ENCODE measurements around the gene FBXW2. TPM values are rescaled to one million over a fixed set of nuclear protein-coding genes. Genes with fewer than 3 reads are reported as not detected.

Gene FBXW2
- polyA plus RNA-seq, 1 of the 3 experiments (the other 2 are of a cell fraction), result 40.1 TPM

- no peak for DNase-seq
- Histone ChIP-seq H3K9me2 (no peaks in the 10 kb centered on the region), H3F3A (replicated peaks; ENCODE audit: insufficient read depth) (peaks cover 8% of the 10 kb centered on the region), H3K4me2 (no peak overlapping the region), H2AFZ (ENCODE audit: low read depth) (no peak overlapping the region), H4K20me1 (ENCODE audit: insufficient read depth) (no peaks in the 10 kb centered on the region), H3K4me3 (ENCODE audit: low read depth in 2 of 2, low read length in 1 of 2) (no peak overlapping the region), H3K27ac (ENCODE audit: low read depth in 2 of 2, low read length in 1 of 2) (no peak overlapping the region), H3K36me3 (replicated peaks in 1 of 2; ENCODE audit: control insufficient read depth in 1 of 2, insufficient read depth in 2 of 2, low read length in 1 of 2) (no peaks in the 10 kb centered on the region), H3K9ac (no peak overlapping the region), H3K9me3 (no peaks in the 10 kb centered on the region), H3K27me3 (ENCODE audit: insufficient read depth) (no peaks in the 10 kb centered on the region), H3K4me1 (ENCODE audit: control insufficient read depth in 1 of 2, insufficient read depth in 2 of 2, low read depth in 1 of 2, low read length in 1 of 2) (peaks cover 2 to 4% of the 10 kb centered on the region in 2 experiments; a peak in 2 of 4 replicates), H3K79me2 (ENCODE audit: insufficient read depth) (no peaks in the 10 kb centered on the region)
- POLR2A ChIA-PET, result no interaction called here
- TF ChIP-seq, protein P1, sequence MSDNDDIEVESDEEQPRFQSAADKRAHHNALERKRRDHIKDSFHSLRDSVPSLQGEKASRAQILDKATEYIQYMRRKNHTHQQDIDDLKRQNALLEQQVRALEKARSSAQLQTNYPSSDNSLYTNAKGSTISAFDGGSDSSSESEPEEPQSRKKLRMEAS (IDR thresholded peaks at IDR 0.05; ENCODE audit: low read depth), result no peak
- TF ChIP-seq YY1 (IDR thresholded peaks at IDR 0.05; ENCODE audit: low read depth) (no peak), NFIC (IDR thresholded peaks at IDR 0.05; ENCODE audit: borderline replicate concordance) (no peak), USF1 (IDR thresholded peaks at IDR 0.05; ENCODE audit: borderline replicate concordance, low read depth) (no peak), TAF1 (IDR thresholded peaks at IDR 0.05; ENCODE audit: borderline replicate concordance, low read depth, low read length) (no peak), NRF1 (IDR thresholded peaks at IDR 0.05; ENCODE audit: low read depth, low read length) (no peak), ZBTB33 (IDR thresholded peaks at IDR 0.05; ENCODE audit: borderline replicate concordance, low read depth) (no peak)
- CTCF ChIA-PET, result no interaction called here
- WGBS (ENCODE audit: low lambda C conversion rate), result 93% methylated on average over 3 of the region's 4 CpGs
These were observed 72.8 kb downstream of the FBXW2 start for GRCh38 chr9:120720404-120720803.

DNA sequence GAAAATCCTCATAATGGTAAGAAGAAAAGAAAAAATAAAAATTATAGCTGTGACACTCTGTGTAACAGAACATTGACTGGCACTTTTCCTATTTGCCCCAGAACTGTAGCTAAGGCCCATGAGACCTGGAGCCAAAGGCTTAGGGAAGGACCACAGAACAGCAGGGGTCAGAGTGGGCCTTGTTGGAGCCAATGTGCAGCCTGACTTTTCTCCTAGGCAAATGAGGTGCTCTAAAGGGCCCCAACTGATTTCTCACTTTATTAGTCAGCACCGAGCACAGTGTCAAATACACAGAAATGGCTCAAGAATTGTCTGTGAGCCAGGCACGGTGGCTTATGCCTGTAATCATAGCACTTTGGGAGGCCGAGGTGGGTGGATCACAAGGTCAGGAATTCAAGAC lies 74.9 kb downstream of the FBXW2 start:
- no peak overlapping the region for H3K4me3 ChIP-seq (ENCODE audit: low read depth in 2 of 2, low read length in 1 of 2)
- no peak overlapping the region for H3K4me2 ChIP-seq
- 67% methylated on average over 3 of the region's 3 CpGs for WGBS (ENCODE audit: low lambda C conversion rate)
- no peak for DNase-seq
- CTCF ChIA-PET, result interaction anchor here (1.2 to 2.0 kb wide), 2 partner anchors 98 to 187 kb away, joined by 3 to 8 read pairs; no protein-coding TSS in a partner anchor
- no peaks in the 10 kb centered on the region for H4K20me1 ChIP-seq (ENCODE audit: insufficient read depth)
- no peaks in the 10 kb centered on the region for H3K36me3 ChIP-seq (replicated peaks in 1 of 2; ENCODE audit: control insufficient read depth in 1 of 2, insufficient read depth in 2 of 2, low read length in 1 of 2)
- H3K79me2 ChIP-seq (ENCODE audit: insufficient read depth), result peaks cover 5% of the 10 kb centered on the region
- POLR2A ChIA-PET, result no interaction called here
- H3K27ac ChIP-seq (ENCODE audit: low read depth in 2 of 2, low read length in 1 of 2), result no peak overlapping the region
- H3K27me3 ChIP-seq (ENCODE audit: insufficient read depth), result no peaks in the 10 kb centered on the region
- peaks cover 7 to 11% of the 10 kb centered on the region in 2 experiments; a peak in 2 of 4 replicates for H3K4me1 ChIP-seq (ENCODE audit: control insufficient read depth in 1 of 2, insufficient read depth in 2 of 2, low read depth in 1 of 2, low read length in 1 of 2)
- no peaks in the 10 kb centered on the region for H3K9me3 ChIP-seq
- no peaks in the 10 kb centered on the region for H3K9me2 ChIP-seq
- H3F3A ChIP-seq (replicated peaks; ENCODE audit: insufficient read depth), result peaks cover 10% of the 10 kb centered on the region
- H2AFZ ChIP-seq (ENCODE audit: low read depth), result no peak overlapping the region
- no peak overlapping the region for H3K9ac ChIP-seq
- no peak for TF ChIP-seq GABPA (IDR thresholded peaks at IDR 0.05; ENCODE audit: low read depth)
- no peak for TF ChIP-seq USF1 (IDR thresholded peaks at IDR 0.05; ENCODE audit: borderline replicate concordance, low read depth)
- TF ChIP-seq EZH2phosphoT487 (IDR thresholded peaks at IDR 0.05; ENCODE audit: borderline replicate concordance, low read depth), result no peak
- TF ChIP-seq ELF1 (IDR thresholded peaks at IDR 0.05), result no peak
- TF ChIP-seq FOXJ3 (CRISPR knock-in tag; IDR thresholded peaks at IDR 0.05), result no peak
- no peak for TF ChIP-seq RCOR1 (IDR thresholded peaks at IDR 0.05; ENCODE audit: low read length)
- TF ChIP-seq YY1 (IDR thresholded peaks at IDR 0.05; ENCODE audit: low read depth), result no peak
- TF ChIP-seq NFIC (IDR thresholded peaks at IDR 0.05; ENCODE audit: borderline replicate concordance), result no peak
- TF ChIP-seq, protein P1 (IDR thresholded peaks at IDR 0.05; ENCODE audit: low read depth), result no peak
- no peak for TF ChIP-seq TEAD4 (IDR thresholded peaks at IDR 0.05; ENCODE audit: borderline replicate concordance, insufficient read depth)
- no peak for TF ChIP-seq RFX5 (IDR thresholded peaks at IDR 0.05; ENCODE audit: low read length)
- TF ChIP-seq, protein P2, sequence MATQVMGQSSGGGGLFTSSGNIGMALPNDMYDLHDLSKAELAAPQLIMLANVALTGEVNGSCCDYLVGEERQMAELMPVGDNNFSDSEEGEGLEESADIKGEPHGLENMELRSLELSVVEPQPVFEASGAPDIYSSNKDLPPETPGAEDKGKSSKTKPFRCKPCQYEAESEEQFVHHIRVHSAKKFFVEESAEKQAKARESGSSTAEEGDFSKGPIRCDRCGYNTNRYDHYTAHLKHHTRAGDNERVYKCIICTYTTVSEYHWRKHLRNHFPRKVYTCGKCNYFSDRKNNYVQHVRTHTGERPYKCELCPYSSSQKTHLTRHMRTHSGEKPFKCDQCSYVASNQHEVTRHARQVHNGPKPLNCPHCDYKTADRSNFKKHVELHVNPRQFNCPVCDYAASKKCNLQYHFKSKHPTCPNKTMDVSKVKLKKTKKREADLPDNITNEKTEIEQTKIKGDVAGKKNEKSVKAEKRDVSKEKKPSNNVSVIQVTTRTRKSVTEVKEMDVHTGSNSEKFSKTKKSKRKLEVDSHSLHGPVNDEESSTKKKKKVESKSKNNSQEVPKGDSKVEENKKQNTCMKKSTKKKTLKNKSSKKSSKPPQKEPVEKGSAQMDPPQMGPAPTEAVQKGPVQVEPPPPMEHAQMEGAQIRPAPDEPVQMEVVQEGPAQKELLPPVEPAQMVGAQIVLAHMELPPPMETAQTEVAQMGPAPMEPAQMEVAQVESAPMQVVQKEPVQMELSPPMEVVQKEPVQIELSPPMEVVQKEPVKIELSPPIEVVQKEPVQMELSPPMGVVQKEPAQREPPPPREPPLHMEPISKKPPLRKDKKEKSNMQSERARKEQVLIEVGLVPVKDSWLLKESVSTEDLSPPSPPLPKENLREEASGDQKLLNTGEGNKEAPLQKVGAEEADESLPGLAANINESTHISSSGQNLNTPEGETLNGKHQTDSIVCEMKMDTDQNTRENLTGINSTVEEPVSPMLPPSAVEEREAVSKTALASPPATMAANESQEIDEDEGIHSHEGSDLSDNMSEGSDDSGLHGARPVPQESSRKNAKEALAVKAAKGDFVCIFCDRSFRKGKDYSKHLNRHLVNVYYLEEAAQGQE (IDR thresholded peaks at IDR 0.05; ENCODE audit: low read depth, low read length), result no peak
- no peak for TF ChIP-seq MEF2A (IDR thresholded peaks at IDR 0.05; ENCODE audit: borderline replicate concordance, low read depth)
- no peak for TF ChIP-seq IRF3 (IDR thresholded peaks at IDR 0.05; ENCODE audit: low read depth, low read length)
